Measurements from ENCODE around the gene LAGE3. TPM values are rescaled to one million over a fixed set of nuclear protein-coding genes. Genes with fewer than 3 reads are reported as not detected.
"Not testable (repeated sequence)": the region's sequence is repeated elsewhere in the genome, so short reads cannot be mapped to it uniquely, and the experiment has no call there.

LAGE3 gene
- total RNA-seq, 4 donors from 2014 or later, result 8.0 to 44.4 (median 28.6) TPM

- no peak for DNase-seq (ENCODE audit: low spot score in 2 of 2)
These were observed 28.7 kb upstream of the LAGE3 start for GRCh38 chrX:154507673-154508383.

GRCh38 chrX:154506483-154507332 lies 27.6 kb upstream of the LAGE3 start:
- 94% methylated on average over 23 of the region's 37 CpGs for WGBS
- H3K36me3 ChIP-seq, result peaks cover 27% of the 10 kb centered on the region
- H3K9me3 ChIP-seq, result no peaks in the 10 kb centered on the region
- TF ChIP-seq CTCF (IDR thresholded peaks at IDR 0.05) (no peak), POLR2A (IDR thresholded peaks at IDR 0.05) (no peak), POLR2AphosphoS5 (IDR thresholded peaks at IDR 0.05) (no peak), EP300 (IDR thresholded peaks at IDR 0.05) (no peak)
- no peak overlapping the region for H3K27ac ChIP-seq
- no peak for DNase-seq (ENCODE audit: low spot score in 2 of 2)
- H3K4me3 ChIP-seq, result no peak overlapping the region
- H3K27me3 ChIP-seq, result no peaks in the 10 kb centered on the region
- no peaks in the 10 kb centered on the region for H3K4me1 ChIP-seq

More at GRCh38 chrX:154507673-154508383, 28.7 kb upstream of the LAGE3 start:
- 88% methylated on average over 11 of the region's 24 CpGs for WGBS
- no peaks in the 10 kb centered on the region for H3K27me3 ChIP-seq
- no peak for TF ChIP-seq POLR2AphosphoS5 (IDR thresholded peaks at IDR 0.05)
- no peak overlapping the region for H3K4me3 ChIP-seq
- no peaks in the 10 kb centered on the region for H3K4me1 ChIP-seq
- H3K36me3 ChIP-seq, result peaks cover 27% of the 10 kb centered on the region
- no peaks in the 10 kb centered on the region for H3K9me3 ChIP-seq
- no peak overlapping the region for H3K27ac ChIP-seq

GRCh38 chrX:154505734-154506133 lies 26.7 kb upstream of the LAGE3 start:
- Histone ChIP-seq H3K4me3 (no peak overlapping the region), H3K36me3 (peaks cover 22% of the 10 kb centered on the region)
- TF ChIP-seq POLR2AphosphoS5 (IDR thresholded peaks at IDR 0.05) (no peak), CTCF (IDR thresholded peaks at IDR 0.05) (no peak), EP300 (IDR thresholded peaks at IDR 0.05) (no peak), POLR2A (IDR thresholded peaks at IDR 0.05) (no peak)

GRCh38 chrX:154502989-154503388 lies 23.9 kb upstream of the LAGE3 start:
- DNase-seq (ENCODE audit: low spot score in 2 of 2), result no peak
- peaks cover 22% of the 10 kb centered on the region for H3K36me3 ChIP-seq
- TF ChIP-seq EP300 (IDR thresholded peaks at IDR 0.05), result no peak
- TF ChIP-seq CTCF (IDR thresholded peaks at IDR 0.05), result no peak
- TF ChIP-seq POLR2AphosphoS5 (IDR thresholded peaks at IDR 0.05), result no peak
- TF ChIP-seq POLR2A (IDR thresholded peaks at IDR 0.05), result no peak
- no peaks in the 10 kb centered on the region for H3K27me3 ChIP-seq
- H3K4me3 ChIP-seq, result no peak overlapping the region
- H3K9me3 ChIP-seq, result no peaks in the 10 kb centered on the region
- 83% methylated on average over 3 of the region's 3 CpGs for WGBS
- no peaks in the 10 kb centered on the region for H3K4me1 ChIP-seq
- H3K27ac ChIP-seq, result no peak overlapping the region

More at GRCh38 chrX:154505734-154506133, 26.7 kb upstream of the LAGE3 start:
- WGBS, result 79% methylated on average over 5 of the region's 12 CpGs
- no peak for DNase-seq (ENCODE audit: low spot score in 2 of 2)
- no peaks in the 10 kb centered on the region for H3K9me3 ChIP-seq
- H3K27me3 ChIP-seq, result no peaks in the 10 kb centered on the region
- H3K27ac ChIP-seq, result no peak overlapping the region
- H3K4me1 ChIP-seq, result no peaks in the 10 kb centered on the region

GRCh38 chrX:154502098-154502497 lies 23.0 kb upstream of the LAGE3 start:
- Histone ChIP-seq H3K9me3 (no peaks in the 10 kb centered on the region), H3K36me3 (peaks cover 18% of the 10 kb centered on the region), H3K4me3 (no peak overlapping the region), H3K27me3 (no peaks in the 10 kb centered on the region), H3K4me1 (no peaks in the 10 kb centered on the region), H3K27ac (no peak overlapping the region)
- TF ChIP-seq EP300 (IDR thresholded peaks at IDR 0.05) (no peak), POLR2A (IDR thresholded peaks at IDR 0.05) (no peak), CTCF (IDR thresholded peaks at IDR 0.05) (no peak), POLR2AphosphoS5 (IDR thresholded peaks at IDR 0.05) (no peak)
- no peak for DNase-seq (ENCODE audit: low spot score in 2 of 2)
- WGBS, result 78% methylated on average over 8 of the region's 8 CpGs

- peaks cover 12% of the 10 kb centered on the region for H3K36me3 ChIP-seq
- not testable (repeated sequence) for DNase-seq (ENCODE audit: low spot score in 2 of 2); H3K27me3 ChIP-seq; H3K4me3 ChIP-seq; H3K9me3 ChIP-seq; H3K27ac ChIP-seq; H3K4me1 ChIP-seq
- 85% methylated on average over 7 of the region's 7 CpGs for WGBS
These were observed 22.3 kb upstream of the LAGE3 start for GRCh38 chrX:154501423-154501822.

- not testable (repeated sequence) for DNase-seq (ENCODE audit: low spot score in 2 of 2); H3K36me3 ChIP-seq; H3K27me3 ChIP-seq; H3K27ac ChIP-seq; H3K4me3 ChIP-seq; H3K4me1 ChIP-seq; H3K9me3 ChIP-seq
- 75% methylated on average over 4 of the region's 4 CpGs for WGBS
These were observed 17.6 kb upstream of the LAGE3 start for GRCh38 chrX:154496591-154497137.

Measured in suprapubic skin (tissue), 4 donors.